ENCODE results near the gene SOX6.

Gene SOX6

DNA sequence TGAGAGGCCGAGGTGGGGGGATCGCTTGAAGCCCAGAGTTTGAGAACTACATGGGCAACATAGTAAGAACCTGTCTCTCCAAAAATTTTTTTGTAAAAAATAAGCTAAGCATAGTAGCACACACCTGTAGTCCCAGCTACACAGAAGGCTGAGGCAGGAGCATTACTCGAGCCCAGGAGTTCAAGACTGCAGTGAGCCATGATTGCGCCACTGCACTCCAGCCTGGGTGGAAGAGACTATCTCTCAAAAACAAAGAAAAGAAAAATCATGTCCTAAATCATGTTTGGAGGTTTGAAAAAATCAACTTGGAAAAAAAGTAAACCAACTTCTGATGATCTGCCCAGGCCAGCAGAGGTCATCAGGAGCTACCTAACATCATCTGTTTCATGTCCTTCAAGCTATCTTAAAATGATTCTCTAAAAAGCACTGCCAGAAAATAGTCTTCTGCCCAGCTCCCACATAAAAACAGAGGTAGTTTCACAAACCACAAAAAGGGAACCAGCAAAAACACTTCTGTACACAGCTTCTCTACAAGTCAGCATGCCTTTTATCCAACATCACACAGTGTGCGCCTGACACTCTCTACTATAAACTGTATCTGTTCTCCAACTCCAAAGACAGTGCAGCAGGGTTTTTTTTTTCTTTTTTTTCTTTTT is 165.0 kb downstream of the SOX6 start:
- DNase-seq (ENCODE audit: low spot score): no peak

DNA sequence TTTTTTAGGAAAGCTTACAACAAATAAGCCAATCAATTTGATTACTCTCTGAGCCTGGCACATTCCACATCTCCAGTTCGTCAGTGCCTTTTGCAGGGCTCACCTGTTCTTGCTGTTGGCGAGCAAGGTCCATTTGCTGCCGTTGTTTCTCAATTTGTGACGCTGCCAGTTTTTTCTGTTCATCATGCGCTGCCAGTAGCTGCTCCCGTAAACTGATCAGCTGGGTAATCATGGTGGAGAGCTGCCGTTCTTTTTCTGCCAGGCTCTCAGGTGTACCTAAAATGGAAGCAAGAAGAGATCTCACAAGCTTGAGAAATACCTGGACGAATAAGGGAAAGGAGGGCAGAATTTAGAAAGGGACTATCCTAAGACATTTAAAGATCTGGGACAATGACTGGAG is 169.7 kb downstream of the SOX6 start:
- no peak for DNase-seq (ENCODE audit: low spot score)

DNA sequence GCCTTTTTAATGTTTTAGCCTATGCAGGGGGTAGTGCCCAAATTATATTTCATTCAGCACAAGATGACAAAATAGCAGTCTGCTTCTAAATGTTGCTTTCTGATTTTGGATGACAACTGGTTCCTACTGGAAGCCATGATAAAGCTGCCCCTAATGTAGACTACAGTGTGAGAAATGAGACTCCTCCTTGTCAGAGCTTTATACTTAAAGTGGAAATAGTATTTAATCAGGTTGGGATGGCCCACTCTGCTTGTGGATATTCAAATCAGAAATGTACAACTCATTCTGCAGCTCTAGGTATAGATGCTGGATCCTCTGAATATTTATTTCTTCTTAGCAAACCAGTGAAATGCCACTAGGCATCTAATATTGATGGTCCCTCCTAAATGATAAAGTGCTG is 171.3 kb downstream of the SOX6 start:
- no peak for DNase-seq (ENCODE audit: low spot score)

DNA sequence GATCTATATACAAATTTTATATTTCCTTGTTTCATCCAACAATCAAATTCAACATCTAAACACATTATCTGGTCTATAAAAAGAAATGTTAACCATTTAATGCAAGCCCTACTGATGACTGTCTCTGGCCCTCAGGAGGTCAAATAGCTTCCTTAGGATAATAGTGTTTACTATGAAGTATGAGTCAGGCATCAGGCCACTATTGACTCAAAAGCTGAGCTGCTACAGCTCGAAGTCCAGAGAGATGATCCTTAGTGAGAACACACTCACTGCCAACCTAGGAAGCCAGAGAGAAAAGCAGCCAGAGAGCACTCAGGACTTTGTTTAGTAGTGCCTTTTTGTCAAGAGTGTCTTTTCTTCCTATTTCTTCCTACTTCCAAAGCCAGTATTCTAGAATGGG is 171.8 kb downstream of the SOX6 start:
- no peak for DNase-seq (ENCODE audit: low spot score)

DNA sequence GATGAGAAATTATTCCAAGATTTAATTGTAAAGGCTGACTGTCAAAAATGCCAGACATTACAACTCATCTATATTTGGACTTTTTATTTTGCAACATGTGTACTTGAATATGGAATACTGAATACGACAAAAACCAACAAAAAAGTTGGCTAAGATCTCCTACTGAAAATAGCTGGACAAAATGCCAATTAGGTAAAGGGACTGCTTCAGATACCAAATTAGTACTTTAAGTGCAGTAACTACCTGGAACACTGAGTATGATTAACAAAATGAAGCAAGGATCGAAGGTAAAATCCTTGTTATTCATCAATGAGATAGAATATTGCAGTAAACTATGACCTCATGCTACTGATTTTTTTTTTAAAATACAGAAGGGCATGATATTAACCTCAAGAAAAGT is 173.8 kb downstream of the SOX6 start:
- no peak for DNase-seq (ENCODE audit: low spot score)

DNA sequence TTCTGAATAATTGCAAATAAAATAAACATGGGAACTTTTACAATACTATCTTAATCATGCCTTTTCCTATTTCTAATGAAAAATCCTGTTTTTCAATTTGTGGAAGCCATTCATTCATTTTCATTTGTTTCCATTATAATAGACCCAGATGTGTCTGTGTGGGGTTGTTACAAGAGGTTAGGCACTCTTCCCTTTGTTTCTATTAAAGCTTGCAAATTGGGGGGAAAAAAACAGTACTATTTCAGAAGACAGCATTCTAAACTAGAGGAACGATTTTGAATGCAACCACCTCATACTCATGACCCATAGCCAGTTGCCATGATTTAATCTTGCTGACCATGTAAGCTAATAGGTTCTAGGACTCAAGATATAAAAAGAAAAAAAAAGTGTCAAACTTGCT is 175.5 kb downstream of the SOX6 start:
- no peak for DNase-seq (ENCODE audit: low spot score)

DNA sequence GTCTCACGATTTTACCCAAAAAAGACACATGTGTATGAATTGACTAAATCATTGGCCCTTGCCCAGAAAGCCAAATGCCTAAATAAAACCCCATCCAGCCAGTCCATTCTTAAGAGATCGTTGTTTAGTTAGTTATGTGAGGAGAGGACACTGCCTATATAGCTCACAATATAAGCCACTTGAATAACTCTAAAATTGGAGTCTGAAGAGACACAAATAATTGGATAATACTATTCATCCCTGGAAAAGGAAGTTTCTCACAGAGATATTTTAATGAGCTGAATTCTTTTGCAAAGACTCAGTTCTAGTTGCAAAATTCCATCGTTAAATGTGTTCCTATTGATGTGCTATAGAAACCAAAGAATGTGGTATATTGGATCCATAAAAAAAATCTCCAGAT is 176.7 kb downstream of the SOX6 start:
- DNase-seq (ENCODE audit: low spot score): no peak

DNA sequence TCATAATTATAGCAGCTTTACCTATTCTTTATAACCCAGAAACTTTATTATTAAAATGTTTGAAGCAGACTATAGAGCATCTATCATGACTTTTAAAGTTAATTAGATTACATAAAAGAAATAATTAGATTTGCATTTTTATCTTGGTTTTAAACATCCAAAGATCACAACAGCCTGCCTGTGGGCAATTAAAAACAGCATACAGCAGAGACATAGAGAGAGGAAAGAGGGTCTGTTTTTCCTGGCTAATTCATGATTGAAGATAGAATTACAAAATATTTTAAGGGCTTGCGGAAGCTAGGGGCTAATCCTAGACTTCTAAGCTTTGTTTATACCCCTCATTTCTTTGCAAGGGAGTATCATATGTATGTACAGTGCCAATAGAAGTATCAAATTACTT is 178.1 kb downstream of the SOX6 start:
- no peak for DNase-seq (ENCODE audit: low spot score)

DNA sequence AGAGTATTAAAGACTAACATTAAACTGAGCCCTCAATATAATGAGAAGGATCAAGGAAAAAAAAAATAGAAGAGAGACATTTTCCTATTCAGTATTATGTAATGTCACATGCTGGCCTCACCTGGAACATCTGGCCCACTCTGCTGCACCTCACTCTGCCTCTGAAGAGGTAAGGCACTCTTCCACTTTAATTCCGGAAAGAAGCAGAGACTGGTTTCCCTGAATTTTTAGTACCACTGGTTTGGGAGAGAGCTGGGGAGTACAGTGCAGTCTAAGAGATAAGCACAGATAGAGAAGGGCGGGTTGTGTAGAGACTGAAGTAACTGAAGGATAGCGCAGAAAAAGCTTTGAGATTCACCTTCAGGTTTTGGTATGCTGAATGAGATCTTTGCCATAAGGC is 178.7 kb downstream of the SOX6 start:
- DNase-seq (ENCODE audit: low spot score): no peak

DNA sequence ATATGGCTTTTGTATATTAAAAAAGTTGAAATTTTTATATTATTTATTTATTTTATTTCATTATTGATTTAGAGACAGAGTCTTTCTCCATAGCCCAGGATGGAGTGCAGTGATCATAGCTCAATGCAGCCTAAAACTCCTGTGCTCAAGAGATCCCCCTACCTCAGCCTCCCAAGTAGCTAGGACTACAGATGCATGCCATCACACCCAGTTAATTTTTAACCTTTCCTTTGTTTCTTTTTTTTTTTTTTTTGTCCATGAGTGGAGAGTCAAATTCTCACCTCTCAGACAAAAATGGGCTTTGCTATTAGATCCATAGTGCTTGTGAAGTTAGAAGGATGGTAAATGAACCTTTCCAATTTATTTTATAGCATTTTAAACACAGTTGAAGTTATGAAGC is 182.5 kb downstream of the SOX6 start:
- no peak for DNase-seq (ENCODE audit: low spot score)

DNA sequence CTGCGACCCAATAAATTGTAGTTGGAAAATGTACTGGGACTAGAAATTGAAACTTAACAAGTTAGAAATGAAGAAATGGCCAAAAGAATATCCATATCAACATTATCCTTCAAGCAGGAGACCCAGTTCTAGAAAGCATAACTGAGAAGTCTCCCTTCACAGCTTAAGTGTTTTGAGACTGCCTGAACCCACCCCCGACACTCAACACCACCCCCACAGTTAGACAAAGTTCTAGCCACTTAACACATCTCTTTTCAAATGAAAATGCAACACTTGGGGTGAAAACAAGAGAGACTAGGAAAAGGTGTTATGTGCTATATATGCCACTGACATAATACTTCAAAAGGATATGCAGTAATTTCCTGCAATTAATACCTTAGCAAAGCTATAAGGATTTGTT is 184.5 kb downstream of the SOX6 start:
- no peak for DNase-seq (ENCODE audit: low spot score)

DNA sequence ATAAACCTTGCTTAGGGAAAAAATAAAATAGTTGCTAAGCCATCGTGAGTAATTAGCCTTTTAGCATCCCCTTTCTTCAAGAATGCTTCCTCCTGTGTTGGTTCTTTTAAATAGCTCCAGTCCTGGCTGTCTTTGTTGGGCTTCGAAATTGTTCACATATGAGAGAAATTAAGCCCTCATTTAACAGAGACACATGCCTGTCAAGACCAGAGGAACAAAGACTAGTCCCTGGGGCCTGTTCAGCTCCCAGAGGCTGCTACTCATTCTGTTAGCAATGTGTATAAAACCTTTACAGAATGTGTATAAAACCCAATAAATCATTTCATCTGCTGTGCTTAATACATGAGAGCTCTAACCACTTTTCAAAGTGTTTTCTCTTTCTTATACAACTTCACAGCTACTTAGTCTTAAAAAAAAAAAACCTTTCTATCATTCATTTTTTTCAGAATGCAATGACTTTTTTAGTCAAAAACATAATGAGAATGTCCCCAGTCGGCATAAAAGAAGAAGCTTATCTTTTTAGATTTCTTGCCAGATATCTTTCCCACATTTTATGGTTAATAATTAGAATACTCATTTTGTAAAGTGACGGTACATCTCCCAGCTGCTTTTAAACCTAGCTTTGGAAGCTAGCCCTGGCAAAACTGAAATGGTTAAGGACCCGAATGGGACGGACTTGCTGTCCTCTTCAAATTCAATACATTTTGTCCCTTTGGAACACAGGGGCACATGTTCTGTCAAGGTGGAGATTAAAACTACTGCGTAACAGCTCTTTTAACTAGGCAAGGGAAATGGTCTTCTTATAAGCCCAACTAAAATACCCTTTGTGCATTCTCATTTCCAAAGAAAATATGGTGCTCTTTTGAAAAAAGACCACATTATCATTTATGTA is 186.1 kb downstream of the SOX6 start:
- no peak for DNase-seq (ENCODE audit: low spot score)

DNA sequence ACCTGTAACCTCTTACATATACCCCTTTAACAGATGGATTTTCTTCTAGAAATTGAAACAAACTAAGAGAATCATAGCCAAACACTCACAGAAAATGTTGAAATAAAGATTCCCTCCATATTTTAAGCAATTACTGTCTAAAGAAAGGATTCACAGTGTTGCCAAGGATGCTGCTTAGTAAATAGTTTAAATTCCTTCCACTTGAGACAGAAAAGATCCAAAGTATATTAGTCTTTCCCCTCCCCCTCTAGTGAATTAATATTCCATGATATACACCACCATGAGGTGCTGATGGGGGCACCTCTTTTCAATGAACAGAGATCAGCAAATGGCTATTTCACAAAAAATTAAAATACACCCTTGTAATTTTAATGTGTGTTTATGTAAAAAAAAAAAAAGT is 186.8 kb downstream of the SOX6 start:
- no peak for DNase-seq (ENCODE audit: low spot score)

DNA sequence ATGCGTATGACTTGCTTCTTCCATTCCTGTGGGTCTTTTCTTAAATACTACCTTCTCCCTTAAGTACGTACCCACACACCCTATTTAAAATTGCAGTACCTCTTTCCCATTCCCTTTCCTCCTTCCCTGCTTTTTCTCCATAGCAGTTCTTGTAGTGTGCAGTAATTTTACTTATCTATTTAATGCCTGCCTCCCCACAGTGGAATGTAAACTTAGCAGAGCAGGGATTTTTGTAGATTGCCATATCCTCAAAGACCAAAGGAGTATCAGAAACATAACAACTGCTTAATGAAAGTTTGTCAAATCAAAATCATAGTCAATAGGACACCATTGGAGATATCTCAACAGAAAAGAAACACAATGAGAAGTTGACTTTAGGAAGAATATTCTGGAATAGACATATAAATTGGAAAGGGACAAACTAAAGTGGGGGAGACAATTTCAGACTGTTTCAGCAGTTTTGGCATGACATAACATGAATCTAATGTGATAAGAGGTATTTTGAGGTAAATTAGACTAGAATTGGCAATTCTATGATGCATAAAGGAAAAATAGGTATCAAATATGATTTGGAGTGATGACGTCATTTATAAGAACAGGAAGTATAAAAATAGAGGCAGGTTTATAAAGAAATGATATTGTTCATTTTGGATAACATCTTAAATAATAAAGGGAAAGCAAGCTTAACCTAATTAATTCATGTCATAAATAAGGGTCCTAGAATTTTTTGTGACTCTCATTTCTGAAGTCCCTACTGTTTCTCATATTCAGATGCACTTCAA is 188.4 kb downstream of the SOX6 start:
- no peak for DNase-seq (ENCODE audit: low spot score)

DNA sequence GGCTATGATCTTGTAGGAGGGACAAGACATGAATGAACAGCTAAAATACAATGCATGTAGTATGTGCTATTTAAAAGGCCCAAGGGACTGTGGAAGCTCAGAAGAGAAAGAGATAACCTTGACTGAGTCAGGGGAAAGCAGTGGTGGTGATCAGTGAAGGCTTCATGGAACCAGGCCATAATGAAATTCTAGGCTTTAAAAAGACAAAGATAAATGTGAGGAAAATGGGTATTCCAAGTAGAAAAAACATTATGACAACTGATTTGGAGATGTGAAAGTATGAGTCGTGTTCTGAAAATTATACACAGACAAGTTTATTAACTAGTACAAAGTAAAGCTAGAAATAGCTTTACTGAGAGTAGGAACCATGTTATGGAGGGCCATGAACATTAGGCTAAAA is 189.8 kb downstream of the SOX6 start:
- no peak for DNase-seq (ENCODE audit: low spot score)

DNA sequence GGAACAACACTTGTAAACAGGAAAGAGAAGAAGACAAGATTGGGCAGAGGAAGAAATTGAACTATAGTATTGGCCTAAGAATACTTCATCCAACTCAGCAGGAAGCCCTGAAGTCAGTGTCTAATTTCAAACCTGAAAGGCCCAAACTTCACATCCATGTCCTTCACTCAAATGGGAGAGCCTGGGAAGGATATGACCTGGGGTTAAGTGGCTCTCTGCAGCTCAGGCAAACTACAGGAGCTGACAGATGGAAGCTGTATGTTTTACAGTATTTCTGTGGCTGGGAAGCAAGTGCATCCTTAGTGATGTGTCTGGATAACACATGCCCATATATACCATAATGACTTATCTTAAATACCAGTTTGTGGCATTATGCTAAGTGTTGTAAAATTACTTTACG is 196.2 kb downstream of the SOX6 start:
- DNase-seq (ENCODE audit: low spot score): no peak

DNA sequence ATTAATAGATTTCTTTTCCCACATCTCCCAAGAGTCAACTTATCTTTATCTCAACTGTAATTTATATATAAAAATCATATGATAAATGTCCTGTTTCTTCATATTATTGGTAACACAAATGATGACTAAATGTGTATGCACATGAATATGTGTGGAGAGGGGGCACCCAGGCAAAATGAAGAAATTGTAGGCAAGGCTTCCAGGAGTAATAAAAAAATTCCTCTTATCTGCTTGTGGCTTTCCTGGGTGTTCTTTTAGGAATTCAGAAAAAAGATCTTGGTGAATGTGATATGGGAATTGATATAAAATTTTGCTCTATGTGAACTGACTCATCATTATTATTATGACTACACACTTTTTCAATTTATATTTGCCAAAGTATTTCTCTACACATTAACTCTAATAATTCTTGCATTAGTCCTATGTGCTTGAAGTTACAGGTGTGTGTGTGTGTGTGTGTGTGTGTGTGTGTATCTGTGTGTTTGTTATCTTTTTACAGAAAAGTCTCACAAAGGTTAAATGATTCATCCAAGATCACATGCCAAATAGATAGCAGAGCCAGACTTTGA is 197.8 kb downstream of the SOX6 start:
- DNase-seq (ENCODE audit: low spot score): no peak

DNA sequence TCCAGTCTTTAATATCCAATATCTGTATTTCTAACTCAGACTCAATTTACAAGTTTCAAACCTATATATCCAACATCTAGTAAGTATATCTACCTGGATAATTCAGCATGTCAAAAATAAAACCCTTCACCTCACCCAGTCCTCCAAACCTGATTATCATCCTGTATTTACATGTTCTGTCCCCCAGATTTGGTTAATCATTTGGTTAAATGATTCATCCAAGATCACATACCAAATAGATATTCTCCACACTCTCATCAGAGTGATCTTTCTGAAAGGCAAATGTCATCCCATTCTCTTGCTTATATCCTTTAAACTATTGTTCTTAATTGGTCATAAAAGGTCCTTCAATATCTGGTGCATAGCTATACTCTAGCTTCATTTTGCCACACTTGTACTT is 199.0 kb downstream of the SOX6 start:
- no peak for DNase-seq (ENCODE audit: low spot score)

DNA sequence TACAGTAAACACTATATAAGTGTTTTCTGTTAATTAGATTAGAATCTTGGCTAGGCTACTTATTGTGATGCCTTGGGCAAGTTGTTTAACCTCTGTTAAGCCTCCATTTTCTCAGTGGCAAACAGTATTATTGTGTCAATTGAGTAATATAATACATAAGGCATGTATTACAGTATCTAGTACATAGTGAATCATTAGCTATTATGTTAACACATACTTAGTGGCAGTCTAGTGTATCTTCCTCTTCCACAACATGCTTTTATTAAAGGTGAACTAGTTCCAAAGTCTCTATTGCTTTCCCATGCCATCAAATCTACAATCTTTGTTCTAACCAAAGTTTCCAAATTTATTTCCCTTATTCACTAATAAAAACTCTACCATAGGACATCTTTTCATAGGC is 200.9 kb downstream of the SOX6 start:
- no peak for DNase-seq (ENCODE audit: low spot score)

DNA sequence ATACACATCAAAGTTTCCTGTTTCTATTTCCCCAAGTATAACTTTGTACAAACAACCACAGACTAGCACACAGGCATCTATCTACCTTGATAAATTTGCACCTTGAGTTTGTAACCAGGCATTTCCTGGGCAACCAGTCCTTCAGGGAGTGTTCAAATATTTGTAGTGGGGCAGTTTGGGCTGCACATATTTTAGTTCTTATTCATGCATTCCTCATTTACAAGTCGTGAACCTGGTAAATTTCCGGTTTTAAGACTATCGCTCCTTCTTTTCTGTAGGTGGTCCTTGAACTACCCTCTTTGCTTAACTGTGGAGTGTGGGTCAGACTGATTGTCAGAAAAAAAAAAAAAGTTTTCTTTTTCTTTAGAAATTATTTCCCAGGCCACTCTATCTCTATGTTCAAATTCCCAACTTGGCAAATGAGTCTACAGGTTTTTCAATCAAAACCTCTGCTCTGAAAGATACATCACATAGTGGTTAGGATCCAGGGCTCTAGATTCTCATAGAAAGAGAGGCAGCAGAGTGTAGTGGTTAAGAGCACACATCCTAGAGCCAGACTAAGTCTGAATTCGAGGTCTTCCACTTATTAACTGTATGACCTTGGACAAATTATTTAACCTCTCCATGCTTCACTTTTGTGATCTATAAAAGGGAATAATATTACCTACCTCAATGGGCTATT is 201.5 kb downstream of the SOX6 start:
- no peak for DNase-seq (ENCODE audit: low spot score)

DNA sequence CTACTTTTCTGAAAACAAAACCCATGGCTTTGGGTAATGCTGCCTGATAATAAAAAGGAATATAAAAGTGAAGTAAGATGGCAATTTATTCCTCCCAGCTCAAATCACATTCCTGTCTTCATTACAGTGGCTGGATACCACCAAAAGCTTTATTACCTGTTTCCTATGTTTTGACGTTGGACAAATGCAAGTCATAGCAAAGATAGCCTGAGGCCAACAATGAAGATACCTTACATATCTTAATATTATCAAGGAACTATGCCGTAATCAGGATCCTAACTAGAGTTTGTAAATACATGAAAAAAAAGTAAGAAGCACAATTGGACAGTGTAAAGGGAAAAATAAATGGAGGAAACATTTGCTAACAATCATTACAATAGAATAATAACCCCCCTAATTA is 202.4 kb downstream of the SOX6 start:
- DNase-seq (ENCODE audit: low spot score): no peak

DNA sequence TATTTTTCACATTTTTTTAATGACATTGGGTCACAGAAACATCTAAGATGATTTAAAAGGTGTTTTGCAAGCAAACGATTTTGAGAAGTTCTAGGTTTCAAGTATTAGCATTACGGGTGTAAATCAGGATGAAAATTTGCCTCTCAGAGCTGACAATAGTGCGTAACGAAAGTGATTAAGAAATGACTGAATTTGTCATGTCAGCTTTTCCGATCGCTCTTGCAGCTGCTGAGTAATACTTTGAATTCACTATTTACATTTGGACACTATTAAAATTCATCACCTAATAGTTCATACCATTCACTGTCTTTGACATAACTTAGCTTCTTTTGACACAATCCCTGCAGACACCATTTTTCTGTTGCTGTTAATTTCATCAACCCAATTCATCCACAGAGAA is 205.2 kb downstream of the SOX6 start:
- DNase-seq (ENCODE audit: low spot score): no peak

Data from LoVo (cell line).